Measurements from ENCODE around the gene CLCA1. TPM values are rescaled to one million over a fixed set of nuclear protein-coding genes. Genes with fewer than 3 reads are reported as not detected.
"Not testable (repeated sequence)": the region's sequence is repeated elsewhere in the genome, so short reads cannot be mapped to it uniquely, and the experiment has no call there.

CLCA1 gene
- total RNA-seq, 1 experiment from 2014 or later, result not detected

- H3K9me3 Mint-ChIP-seq, result not testable (repeated sequence)
Measured at GRCh38 chr1:86502125-86502646, 33.5 kb downstream of the CLCA1 start.

More at GRCh38 chr1:86502125-86502646, 33.5 kb downstream of the CLCA1 start:
- H3K27ac Mint-ChIP-seq, result peak overlapping the region; percentile 97 to 99 (median 99)
- H2AK5ac ChIP-seq (ENCODE audit: insufficient read length, low read length); H3K79me2 ChIP-seq (ENCODE audit: insufficient read depth, low read length); H3K36me3 Mint-ChIP-seq (ENCODE audit: insufficient read depth in 1 of 3, low read depth in 3 of 3); H4K5ac ChIP-seq (ENCODE audit: insufficient read length, low read depth, low read length); H3K4ac ChIP-seq (ENCODE audit: low read depth, low read length); H3K56ac ChIP-seq (ENCODE audit: insufficient read length, low read depth, low read length); H4K20me1 ChIP-seq (ENCODE audit: control insufficient read depth, insufficient read depth, insufficient read length); H3K27me3 ChIP-seq (ENCODE audit: insufficient read depth, low read length); H2BK15ac ChIP-seq (ENCODE audit: low read depth, low read length); H3K79me1 ChIP-seq (ENCODE audit: insufficient read depth, low read depth, low read length, poor library complexity, severe bottlenecking); H4K91ac ChIP-seq (ENCODE audit: insufficient read length, low read depth, low read length); H3K27me3 Mint-ChIP-seq (ENCODE audit: low read depth); H3K23me2 ChIP-seq (ENCODE audit: insufficient read length, low read depth, low read length, poor library complexity, severe bottlenecking); H3K23ac ChIP-seq (ENCODE audit: insufficient read length, low read depth, low read length); H4K8ac ChIP-seq (replicated peaks; ENCODE audit: insufficient read length, low read depth, low read length); H2BK12ac ChIP-seq (ENCODE audit: insufficient read length, low read depth, low read length); H3K4me1 ChIP-seq (ENCODE audit: insufficient read depth, low read length); H3K9me3 ChIP-seq (ENCODE audit: control insufficient read depth, low read depth, low read length); H2BK20ac ChIP-seq (ENCODE audit: low read depth, low read length, poor library complexity, severe bottlenecking): not testable (repeated sequence)
- DNase-seq, result peak; percentile 76
- Histone ChIP-seq H3K9ac (ENCODE audit: extremely low read depth, insufficient read length, low read length) (peak overlapping the region; percentile 89), H2BK120ac (ENCODE audit: low read depth, low read length, poor library complexity, severe bottlenecking) (peak overlapping the region; percentile 57), H3K27ac (ENCODE audit: insufficient read length, low read depth, low read length) (peak overlapping the region; percentile 97), H3T11ph (ENCODE audit: low read length) (peak overlapping the region; percentile 78), H2BK5ac (ENCODE audit: insufficient read length, low read length) (peak overlapping the region; percentile 43), H3K4me2 (ENCODE audit: insufficient read depth, insufficient read length, low read length) (peak overlapping the region; percentile 85), H3K18ac (ENCODE audit: insufficient read length, low read depth, low read length) (peak overlapping the region; percentile 78), H3K14ac (ENCODE audit: insufficient read depth, low read length) (peak overlapping the region; percentile 89; the same call in 1 of the 2 replicates), H2AFZ (ENCODE audit: low read length) (peak overlapping the region; percentile 95)
- peaks cover 23 to 38% of the 10 kb centered on the region in 2 experiments for H3K4me1 Mint-ChIP-seq
- peak; percentile 63 for TF ChIP-seq CTCF (conservative IDR thresholded peaks at IDR 0.05)
- peak overlapping the region; percentile 82 to 87 for H3K4me3 Mint-ChIP-seq
- no CpG with 5 or more reads among the region's 16 CpGs for WGBS (ENCODE audit: extremely low coverage, insufficient read length, low lambda C conversion rate)

Measured in H9 (cell line).